WTC11 (cell line): ENCODE measurements around the gene PKD2L1.

ENCODE experiments used
- CBFB ChIP-seq: sonication (generic); formaldehyde crosslinking; IDR thresholded peaks from 2 replicates; pipeline ENCODE4 v1.8.1; 2022; ENCODE audit warnings: mild to moderate bottlenecking, low read depth, missing genetic modification reagents
- ELF4 ChIP-seq: sonication (generic); formaldehyde crosslinking; IDR thresholded peaks from 2 replicates; pipeline ENCODE4 v1.8.1; 2022; ENCODE audit warnings: low read depth, mild to moderate bottlenecking, moderate library complexity, missing genetic modification reagents
- FOXJ3 ChIP-seq: sonication (generic); formaldehyde crosslinking; IDR thresholded peaks from 2 replicates; pipeline ENCODE4 v1.9.0; 2021; ENCODE audit warnings: missing genetic modification reagents, mild to moderate bottlenecking, borderline replicate concordance
- FOXK1 ChIP-seq: sonication (generic); formaldehyde crosslinking; IDR thresholded peaks from 2 replicates; pipeline ENCODE4 v1.8.0; 2022; ENCODE audit warnings: mild to moderate bottlenecking, moderate library complexity, missing genetic modification reagents
- MXD4 ChIP-seq: fragments of 250-450 bp; sonication (Bioruptor Pico); IDR thresholded peaks from 2 replicates; pipeline ENCODE4 v1.8.0; 2021; ENCODE audit warnings: mild to moderate bottlenecking, moderate library complexity, borderline replicate concordance
- PREB ChIP-seq: sonication (generic); formaldehyde crosslinking; IDR thresholded peaks from 2 replicates; pipeline ENCODE4 v1.8.1; 2022; ENCODE audit warnings: mild to moderate bottlenecking, missing genetic modification reagents, moderate library complexity, borderline replicate concordance
- TCF7 ChIP-seq: sonication (generic); formaldehyde crosslinking; IDR thresholded peaks from 2 replicates; pipeline ENCODE4 v1.8.0; 2022; ENCODE audit warnings: mild to moderate bottlenecking, low read depth, missing genetic modification reagents, moderate library complexity
- USF2 ChIP-seq: sonication (generic); formaldehyde crosslinking; IDR thresholded peaks from 2 replicates; pipeline ENCODE4 v1.8.1; 2023; ENCODE audit warnings: mild to moderate bottlenecking, missing genetic modification reagents, moderate library complexity
- TF ChIP-seq, protein P1 (sequence below): fragments of 200-600 bp; IDR thresholded peaks from 2 replicates; pipeline ENCODE4 v1.8.0; 2022; ENCODE audit warnings: antibody characterized with exemption
- TF ChIP-seq, protein P2 (sequence below): sonication (generic); formaldehyde crosslinking; IDR thresholded peaks from 2 replicates; pipeline ENCODE4 v1.8.1; 2022; ENCODE audit warnings: missing genetic modification reagents, borderline replicate concordance
- TF ChIP-seq, protein P3 (sequence below): sonication (generic); formaldehyde crosslinking; IDR thresholded peaks from 2 replicates; pipeline ENCODE4 v1.8.0; 2023; ENCODE audit warnings: mild to moderate bottlenecking, missing genetic modification reagents
- TF ChIP-seq, protein P4 (sequence below): sonication (generic); formaldehyde crosslinking; IDR thresholded peaks from 2 replicates; pipeline ENCODE4 v1.8.0; 2023; ENCODE audit warnings: missing genetic modification reagents, mild to moderate bottlenecking, borderline replicate concordance

GRCh38 chr10:100289641-100290040, 40.4 kb downstream of the PKD2L1 start:
- TF ChIP-seq, protein P1, sequence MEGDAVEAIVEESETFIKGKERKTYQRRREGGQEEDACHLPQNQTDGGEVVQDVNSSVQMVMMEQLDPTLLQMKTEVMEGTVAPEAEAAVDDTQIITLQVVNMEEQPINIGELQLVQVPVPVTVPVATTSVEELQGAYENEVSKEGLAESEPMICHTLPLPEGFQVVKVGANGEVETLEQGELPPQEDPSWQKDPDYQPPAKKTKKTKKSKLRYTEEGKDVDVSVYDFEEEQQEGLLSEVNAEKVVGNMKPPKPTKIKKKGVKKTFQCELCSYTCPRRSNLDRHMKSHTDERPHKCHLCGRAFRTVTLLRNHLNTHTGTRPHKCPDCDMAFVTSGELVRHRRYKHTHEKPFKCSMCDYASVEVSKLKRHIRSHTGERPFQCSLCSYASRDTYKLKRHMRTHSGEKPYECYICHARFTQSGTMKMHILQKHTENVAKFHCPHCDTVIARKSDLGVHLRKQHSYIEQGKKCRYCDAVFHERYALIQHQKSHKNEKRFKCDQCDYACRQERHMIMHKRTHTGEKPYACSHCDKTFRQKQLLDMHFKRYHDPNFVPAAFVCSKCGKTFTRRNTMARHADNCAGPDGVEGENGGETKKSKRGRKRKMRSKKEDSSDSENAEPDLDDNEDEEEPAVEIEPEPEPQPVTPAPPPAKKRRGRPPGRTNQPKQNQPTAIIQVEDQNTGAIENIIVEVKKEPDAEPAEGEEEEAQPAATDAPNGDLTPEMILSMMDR = no peak
- TF ChIP-seq FOXK1 (CRISPR knock-in tag) = no peak
- TF ChIP-seq, protein P2, sequence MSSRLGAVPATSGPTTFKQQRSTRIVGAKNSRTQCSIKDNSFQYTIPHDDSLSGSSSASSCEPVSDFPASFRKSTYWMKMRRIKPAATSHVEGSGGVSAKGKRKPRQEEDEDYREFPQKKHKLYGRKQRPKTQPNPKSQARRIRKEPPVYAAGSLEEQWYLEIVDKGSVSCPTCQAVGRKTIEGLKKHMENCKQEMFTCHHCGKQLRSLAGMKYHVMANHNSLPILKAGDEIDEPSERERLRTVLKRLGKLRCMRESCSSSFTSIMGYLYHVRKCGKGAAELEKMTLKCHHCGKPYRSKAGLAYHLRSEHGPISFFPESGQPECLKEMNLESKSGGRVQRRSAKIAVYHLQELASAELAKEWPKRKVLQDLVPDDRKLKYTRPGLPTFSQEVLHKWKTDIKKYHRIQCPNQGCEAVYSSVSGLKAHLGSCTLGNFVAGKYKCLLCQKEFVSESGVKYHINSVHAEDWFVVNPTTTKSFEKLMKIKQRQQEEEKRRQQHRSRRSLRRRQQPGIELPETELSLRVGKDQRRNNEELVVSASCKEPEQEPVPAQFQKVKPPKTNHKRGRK (CRISPR knock-in tag) = no peak
- no peak for TF ChIP-seq USF2
- TF ChIP-seq MXD4 (CRISPR knock-in tag) = no peak
- TF ChIP-seq, protein P3, sequence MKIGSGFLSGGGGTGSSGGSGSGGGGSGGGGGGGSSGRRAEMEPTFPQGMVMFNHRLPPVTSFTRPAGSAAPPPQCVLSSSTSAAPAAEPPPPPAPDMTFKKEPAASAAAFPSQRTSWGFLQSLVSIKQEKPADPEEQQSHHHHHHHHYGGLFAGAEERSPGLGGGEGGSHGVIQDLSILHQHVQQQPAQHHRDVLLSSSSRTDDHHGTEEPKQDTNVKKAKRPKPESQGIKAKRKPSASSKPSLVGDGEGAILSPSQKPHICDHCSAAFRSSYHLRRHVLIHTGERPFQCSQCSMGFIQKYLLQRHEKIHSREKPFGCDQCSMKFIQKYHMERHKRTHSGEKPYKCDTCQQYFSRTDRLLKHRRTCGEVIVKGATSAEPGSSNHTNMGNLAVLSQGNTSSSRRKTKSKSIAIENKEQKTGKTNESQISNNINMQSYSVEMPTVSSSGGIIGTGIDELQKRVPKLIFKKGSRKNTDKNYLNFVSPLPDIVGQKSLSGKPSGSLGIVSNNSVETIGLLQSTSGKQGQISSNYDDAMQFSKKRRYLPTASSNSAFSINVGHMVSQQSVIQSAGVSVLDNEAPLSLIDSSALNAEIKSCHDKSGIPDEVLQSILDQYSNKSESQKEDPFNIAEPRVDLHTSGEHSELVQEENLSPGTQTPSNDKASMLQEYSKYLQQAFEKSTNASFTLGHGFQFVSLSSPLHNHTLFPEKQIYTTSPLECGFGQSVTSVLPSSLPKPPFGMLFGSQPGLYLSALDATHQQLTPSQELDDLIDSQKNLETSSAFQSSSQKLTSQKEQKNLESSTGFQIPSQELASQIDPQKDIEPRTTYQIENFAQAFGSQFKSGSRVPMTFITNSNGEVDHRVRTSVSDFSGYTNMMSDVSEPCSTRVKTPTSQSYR = no peak
- no peak for TF ChIP-seq ELF4 (CRISPR knock-in tag)
- no peak for TF ChIP-seq TCF7 (CRISPR knock-in tag)
- TF ChIP-seq, protein P4, sequence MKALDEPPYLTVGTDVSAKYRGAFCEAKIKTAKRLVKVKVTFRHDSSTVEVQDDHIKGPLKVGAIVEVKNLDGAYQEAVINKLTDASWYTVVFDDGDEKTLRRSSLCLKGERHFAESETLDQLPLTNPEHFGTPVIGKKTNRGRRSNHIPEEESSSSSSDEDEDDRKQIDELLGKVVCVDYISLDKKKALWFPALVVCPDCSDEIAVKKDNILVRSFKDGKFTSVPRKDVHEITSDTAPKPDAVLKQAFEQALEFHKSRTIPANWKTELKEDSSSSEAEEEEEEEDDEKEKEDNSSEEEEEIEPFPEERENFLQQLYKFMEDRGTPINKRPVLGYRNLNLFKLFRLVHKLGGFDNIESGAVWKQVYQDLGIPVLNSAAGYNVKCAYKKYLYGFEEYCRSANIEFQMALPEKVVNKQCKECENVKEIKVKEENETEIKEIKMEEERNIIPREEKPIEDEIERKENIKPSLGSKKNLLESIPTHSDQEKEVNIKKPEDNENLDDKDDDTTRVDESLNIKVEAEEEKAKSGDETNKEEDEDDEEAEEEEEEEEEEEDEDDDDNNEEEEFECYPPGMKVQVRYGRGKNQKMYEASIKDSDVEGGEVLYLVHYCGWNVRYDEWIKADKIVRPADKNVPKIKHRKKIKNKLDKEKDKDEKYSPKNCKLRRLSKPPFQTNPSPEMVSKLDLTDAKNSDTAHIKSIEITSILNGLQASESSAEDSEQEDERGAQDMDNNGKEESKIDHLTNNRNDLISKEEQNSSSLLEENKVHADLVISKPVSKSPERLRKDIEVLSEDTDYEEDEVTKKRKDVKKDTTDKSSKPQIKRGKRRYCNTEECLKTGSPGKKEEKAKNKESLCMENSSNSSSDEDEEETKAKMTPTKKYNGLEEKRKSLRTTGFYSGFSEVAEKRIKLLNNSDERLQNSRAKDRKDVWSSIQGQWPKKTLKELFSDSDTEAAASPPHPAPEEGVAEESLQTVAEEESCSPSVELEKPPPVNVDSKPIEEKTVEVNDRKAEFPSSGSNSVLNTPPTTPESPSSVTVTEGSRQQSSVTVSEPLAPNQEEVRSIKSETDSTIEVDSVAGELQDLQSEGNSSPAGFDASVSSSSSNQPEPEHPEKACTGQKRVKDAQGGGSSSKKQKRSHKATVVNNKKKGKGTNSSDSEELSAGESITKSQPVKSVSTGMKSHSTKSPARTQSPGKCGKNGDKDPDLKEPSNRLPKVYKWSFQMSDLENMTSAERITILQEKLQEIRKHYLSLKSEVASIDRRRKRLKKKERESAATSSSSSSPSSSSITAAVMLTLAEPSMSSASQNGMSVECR = no peak
- no peak for TF ChIP-seq CBFB (CRISPR knock-in tag)
- TF ChIP-seq PREB (CRISPR knock-in tag) = no peak
- TF ChIP-seq FOXJ3 = no peak
